ENCODE measurements around the gene CDH13. TPM values are rescaled to one million over a fixed set of nuclear protein-coding genes. Genes with fewer than 3 reads are reported as not detected.

CDH13 gene
- total and polyA plus RNA-seq, 2 donors (not counting 1 experiment from before 2014, with no cell fraction given): 27.6 to 96.7 TPM

- no peak overlapping the region for H3K27ac ChIP-seq (ENCODE audit: insufficient read depth, low read length)
- peak; percentile 84 to 89 for DNase-seq (ENCODE audit: low read depth in 2 of 2)
- H3K4me3 ChIP-seq (replicated peaks in 1 of 4; ENCODE audit: control extremely low read depth in 1 of 4, insufficient read depth in 1 of 4, low read depth in 3 of 4, low read length in 4 of 4): no peak overlapping the region
- no peaks in the 10 kb centered on the region for H3K4me1 ChIP-seq (ENCODE audit: control insufficient read depth, extremely low read depth, insufficient read depth, low read length)
- H3K4me2 ChIP-seq (ENCODE audit: extremely low read depth, insufficient read depth, low read length): no peak overlapping the region
- no peaks in the 10 kb centered on the region for H3K36me3 ChIP-seq (ENCODE audit: control insufficient read depth, insufficient read depth, low read length)
- H2AFZ ChIP-seq (ENCODE audit: low read length): peak overlapping the region; percentile 75
- H3K27me3 ChIP-seq (ENCODE audit: control insufficient read depth, insufficient read depth, low read length): no peaks in the 10 kb centered on the region
- no peak overlapping the region for H3K9ac ChIP-seq (ENCODE audit: insufficient read depth, low read length)
- H3K79me2 ChIP-seq (ENCODE audit: control insufficient read depth, insufficient read depth, low read length): no peaks in the 10 kb centered on the region
- H4K20me1 ChIP-seq (ENCODE audit: control insufficient read depth, extremely low read depth, insufficient read depth, low read length): no peaks in the 10 kb centered on the region
- TF ChIP-seq CTCF (conservative IDR thresholded peaks at IDR 0.05 in 1 of 2, IDR thresholded peaks at IDR 0.05 in 1 of 2; ENCODE audit: low read depth in 1 of 2, low read length in 2 of 2) (peak; percentile 85 to 94), EZH2 (IDR thresholded peaks at IDR 0.05; ENCODE audit: low read length, missing control alignments) (no peak)
- H3K9me3 ChIP-seq (ENCODE audit: control insufficient read depth, insufficient read depth, low read depth, low read length): no peaks in the 10 kb centered on the region
Measured at GRCh38 chr16:83826146-83826913, 1199.6 kb downstream of the CDH13 start.

- Histone ChIP-seq H3K9ac (ENCODE audit: insufficient read depth, low read length) (no peak overlapping the region), H3K36me3 (ENCODE audit: control insufficient read depth, insufficient read depth, low read length) (no peaks in the 10 kb centered on the region), H3K27ac (ENCODE audit: insufficient read depth, low read length) (no peak overlapping the region), H3K4me3 (replicated peaks in 1 of 4; ENCODE audit: control extremely low read depth in 1 of 4, insufficient read depth in 1 of 4, low read depth in 3 of 4, low read length in 4 of 4) (no peak overlapping the region), H3K79me2 (ENCODE audit: control insufficient read depth, insufficient read depth, low read length) (no peaks in the 10 kb centered on the region), H3K4me2 (ENCODE audit: extremely low read depth, insufficient read depth, low read length) (no peak overlapping the region), H3K27me3 (ENCODE audit: control insufficient read depth, insufficient read depth, low read length) (no peaks in the 10 kb centered on the region), H3K9me3 (ENCODE audit: control insufficient read depth, insufficient read depth, low read depth, low read length) (no peaks in the 10 kb centered on the region), H3K4me1 (ENCODE audit: control insufficient read depth, extremely low read depth, insufficient read depth, low read length) (no peaks in the 10 kb centered on the region), H4K20me1 (ENCODE audit: control insufficient read depth, extremely low read depth, insufficient read depth, low read length) (no peaks in the 10 kb centered on the region), H2AFZ (ENCODE audit: low read length) (no peak overlapping the region)
- DNase-seq (ENCODE audit: low read depth in 2 of 2): no peak
- TF ChIP-seq EZH2 (IDR thresholded peaks at IDR 0.05; ENCODE audit: low read length, missing control alignments) (no peak), CTCF (conservative IDR thresholded peaks at IDR 0.05 in 1 of 2, IDR thresholded peaks at IDR 0.05 in 1 of 2; ENCODE audit: low read depth in 1 of 2, low read length in 2 of 2) (no peak)
Measured at GRCh38 chr16:83830091-83830768, 1203.5 kb downstream of the CDH13 start.

- H3K4me3 ChIP-seq (replicated peaks in 1 of 4; ENCODE audit: control extremely low read depth in 1 of 4, insufficient read depth in 1 of 4, low read depth in 3 of 4, low read length in 4 of 4): no peak overlapping the region
- H3K9ac ChIP-seq (ENCODE audit: insufficient read depth, low read length): no peak overlapping the region
- no peaks in the 10 kb centered on the region for H3K79me2 ChIP-seq (ENCODE audit: control insufficient read depth, insufficient read depth, low read length)
- no peak overlapping the region for H3K4me2 ChIP-seq (ENCODE audit: extremely low read depth, insufficient read depth, low read length)
- H3K9me3 ChIP-seq (ENCODE audit: control insufficient read depth, insufficient read depth, low read depth, low read length): no peaks in the 10 kb centered on the region
- TF ChIP-seq CTCF (conservative IDR thresholded peaks at IDR 0.05 in 1 of 2, IDR thresholded peaks at IDR 0.05 in 1 of 2; ENCODE audit: low read depth in 1 of 2, low read length in 2 of 2): no peak
- no peak for TF ChIP-seq EZH2 (IDR thresholded peaks at IDR 0.05; ENCODE audit: low read length, missing control alignments)
- DNase-seq (ENCODE audit: low read depth in 2 of 2): peak in 1 of 2 donors; percentile 58
- H3K27me3 ChIP-seq (ENCODE audit: control insufficient read depth, insufficient read depth, low read length): no peaks in the 10 kb centered on the region
- no peaks in the 10 kb centered on the region for H3K36me3 ChIP-seq (ENCODE audit: control insufficient read depth, insufficient read depth, low read length)
- no peak overlapping the region for H3K27ac ChIP-seq (ENCODE audit: insufficient read depth, low read length)
- H4K20me1 ChIP-seq (ENCODE audit: control insufficient read depth, extremely low read depth, insufficient read depth, low read length): no peaks in the 10 kb centered on the region
- peaks cover 3% of the 10 kb centered on the region for H3K4me1 ChIP-seq (ENCODE audit: control insufficient read depth, extremely low read depth, insufficient read depth, low read length)
- H2AFZ ChIP-seq (ENCODE audit: low read length): no peak overlapping the region
Measured at GRCh38 chr16:83830769-83831455, 1204.1 kb downstream of the CDH13 start.

Data from fibroblast of lung (primary cell).